ENCODE results near the gene SMYD3.
"Not testable (repeated sequence)": the region's sequence is repeated elsewhere in the genome, so short reads cannot be mapped to it uniquely, and the experiment has no call there.

The SMYD3 gene

GRCh38 chr1:246083416-246083815 lies 423.7 kb downstream of the SMYD3 start:
- DNase-seq = no peak

DNA sequence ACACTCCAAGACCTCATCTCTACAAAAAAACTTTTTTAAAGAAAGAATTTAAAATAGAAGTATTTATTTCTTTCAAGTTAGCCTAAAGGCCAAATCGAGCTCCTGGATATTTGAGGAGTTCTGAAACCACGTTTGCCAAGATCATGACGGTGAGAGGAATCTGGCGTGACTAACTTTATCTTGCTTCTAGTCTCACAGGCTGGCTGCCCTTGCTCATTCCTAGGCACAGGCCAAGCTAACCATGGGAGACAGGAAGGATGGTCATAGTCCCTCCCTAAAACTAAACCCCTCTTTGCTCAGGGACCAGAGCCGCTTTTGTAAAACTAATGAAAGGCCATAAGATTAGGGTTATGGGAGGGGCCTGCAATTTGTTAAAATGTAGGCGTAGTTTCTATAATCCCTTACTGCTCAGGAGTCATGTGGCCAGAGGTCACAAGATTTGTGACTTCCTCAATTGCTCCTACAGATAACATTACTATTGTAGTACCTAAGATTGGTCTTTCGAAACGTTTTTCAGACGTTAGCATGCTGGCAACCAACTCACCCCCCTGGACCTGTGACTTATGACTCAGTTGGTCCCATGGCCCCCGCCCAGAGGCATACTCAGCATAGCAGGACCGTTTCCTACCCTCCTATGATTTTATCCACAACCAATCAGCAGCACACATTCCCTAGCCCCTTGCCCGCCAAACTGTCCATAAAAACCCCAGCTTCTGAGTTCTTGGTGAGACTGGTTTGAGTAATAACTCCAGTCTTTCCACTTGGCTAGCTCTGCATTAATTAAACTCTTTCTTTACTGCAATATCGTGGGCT lies 425.0 kb downstream of the SMYD3 start:
- no peak for DNase-seq

DNA sequence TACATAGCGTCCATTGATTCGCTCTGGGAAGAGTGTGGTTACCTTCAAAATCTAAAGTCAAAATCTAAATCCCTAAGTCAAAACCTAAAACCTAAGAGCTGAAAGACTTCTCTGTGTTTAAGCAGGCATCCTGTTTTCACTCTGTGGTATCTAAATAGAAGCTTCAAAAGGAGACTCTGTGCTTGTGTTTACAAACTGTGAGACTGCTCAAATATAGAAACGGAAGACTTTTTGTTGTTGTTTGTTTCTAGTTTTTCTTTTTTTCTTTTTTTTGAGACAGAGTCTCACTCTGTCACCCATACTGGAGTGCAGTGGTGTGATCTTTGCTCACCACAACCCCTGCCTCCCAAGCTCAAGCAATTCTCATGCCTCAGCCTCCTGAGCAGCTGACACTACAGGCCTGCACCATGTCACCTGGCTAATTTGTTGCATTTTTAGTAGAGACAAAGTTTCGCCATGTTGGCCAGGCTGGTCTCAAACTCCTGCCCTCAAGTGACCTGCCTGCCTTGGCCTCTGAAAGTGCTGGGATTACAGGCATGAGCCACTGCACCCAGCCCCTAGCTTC lies 425.9 kb downstream of the SMYD3 start:
- DNase-seq = no peak

DNA sequence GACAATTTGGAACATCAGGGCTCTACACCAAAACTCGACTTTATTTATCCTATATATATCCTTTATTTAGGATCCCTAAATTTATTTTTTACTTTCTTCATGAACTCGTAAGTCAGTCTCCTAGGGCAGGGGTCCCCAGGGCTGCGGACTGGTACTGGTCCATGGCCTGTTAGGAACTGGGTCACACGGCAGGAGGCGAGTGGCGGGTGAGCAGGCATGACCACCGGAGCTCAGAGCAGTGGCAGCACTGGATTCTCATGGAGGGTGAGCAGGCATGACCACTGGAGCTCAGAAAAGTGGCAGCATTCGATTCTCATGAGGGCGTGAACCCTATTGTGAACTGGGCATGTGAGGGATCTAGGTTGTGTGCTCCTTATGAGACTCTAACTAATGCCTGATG lies 427.0 kb downstream of the SMYD3 start:
- no peak for DNase-seq

DNA sequence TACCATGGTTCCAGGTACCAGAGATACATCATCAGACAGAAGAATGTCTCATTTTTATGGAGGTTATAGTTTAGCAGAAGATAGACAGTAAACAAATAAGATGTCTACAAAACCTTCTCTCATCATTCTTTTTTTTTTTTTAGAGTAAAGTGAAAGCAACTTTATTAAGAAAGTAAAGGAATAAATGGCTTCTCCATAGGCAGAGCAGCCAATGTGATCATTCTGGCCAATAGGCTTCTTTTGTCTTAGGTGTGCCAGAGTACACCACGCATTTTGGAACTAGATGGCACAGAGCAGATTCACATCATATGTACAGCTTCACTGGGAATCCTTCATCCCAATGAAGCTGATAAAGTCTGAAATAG lies 428.2 kb downstream of the SMYD3 start:
- no peak for DNase-seq

- DNase-seq = no peak
Measured at GRCh38 chr1:246078126-246078887, 428.8 kb downstream of the SMYD3 start.

GRCh38 chr1:246077476-246077875 lies 429.6 kb downstream of the SMYD3 start:
- no peak for DNase-seq

GRCh38 chr1:246074421-246074820 lies 432.7 kb downstream of the SMYD3 start:
- no peak for DNase-seq

- no peak for DNase-seq
Measured at GRCh38 chr1:246072456-246072955, 434.6 kb downstream of the SMYD3 start.

DNA sequence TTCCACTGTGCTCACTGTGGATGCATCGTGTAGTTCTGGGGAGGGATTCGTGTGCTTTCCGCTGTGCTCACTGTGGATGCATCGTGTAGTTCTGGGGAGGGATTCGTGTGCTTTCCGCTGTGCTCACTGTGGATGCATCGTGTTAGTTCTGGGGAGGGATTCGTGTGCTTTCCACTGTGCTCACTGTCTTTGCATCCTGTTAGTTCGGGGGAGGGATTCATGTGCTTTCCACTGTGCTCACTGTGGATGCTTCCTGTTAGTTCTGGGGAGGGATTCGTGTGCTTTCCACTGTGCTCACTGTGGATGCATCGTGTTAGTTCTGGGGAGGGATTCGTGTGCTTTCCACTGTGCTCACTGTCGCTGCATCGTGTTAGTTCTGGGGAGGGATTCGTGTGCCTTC lies 435.1 kb downstream of the SMYD3 start:
- DNase-seq = not testable (repeated sequence)

GRCh38 chr1:246071561-246071960 lies 435.5 kb downstream of the SMYD3 start:
- DNase-seq = not testable (repeated sequence)

- DNase-seq = no peak
Measured at GRCh38 chr1:246069581-246069980, 437.5 kb downstream of the SMYD3 start.

DNA sequence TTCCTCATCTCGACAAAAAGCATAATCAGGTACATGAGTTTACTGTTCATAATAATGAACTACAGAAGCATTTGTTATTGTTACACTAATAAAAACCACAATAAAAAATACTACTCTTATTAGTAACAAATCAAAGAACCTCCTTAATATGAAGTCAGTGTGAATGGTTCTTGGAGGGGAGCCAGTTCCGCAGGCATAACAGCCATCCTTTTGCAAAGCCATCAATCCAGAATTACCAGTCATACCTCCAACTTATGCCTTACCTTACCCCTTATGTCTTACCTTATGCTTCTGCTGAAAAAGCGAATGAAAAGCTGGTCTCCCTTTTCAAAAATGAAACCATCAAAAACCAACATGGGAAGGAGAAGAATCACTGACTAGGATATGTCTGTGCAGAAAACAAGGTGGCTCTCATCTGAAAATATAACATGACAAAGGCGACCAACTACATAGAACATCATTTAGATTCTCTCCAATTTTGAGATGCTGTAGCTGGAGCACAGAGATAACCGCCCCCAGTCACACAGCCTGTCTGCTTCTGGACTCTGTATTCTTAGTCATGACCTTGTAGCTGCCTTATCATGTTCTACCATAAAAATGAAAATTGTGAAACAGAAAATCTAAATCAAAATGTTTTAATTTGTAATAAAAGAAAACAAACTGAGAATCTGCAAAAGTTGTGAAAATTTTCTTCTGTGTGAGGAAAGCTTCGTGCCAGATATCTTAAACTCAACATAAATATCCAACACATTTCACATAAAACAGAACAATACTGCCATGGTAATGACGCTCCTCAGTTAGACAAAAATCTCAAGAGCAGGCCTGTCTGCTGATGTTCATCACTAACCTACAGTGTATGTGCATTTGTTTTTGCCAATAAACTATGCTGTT lies 438.2 kb downstream of the SMYD3 start:
- no peak for DNase-seq

GRCh38 chr1:246068217-246068512 lies 438.9 kb downstream of the SMYD3 start:
- no peak for DNase-seq

GRCh38 chr1:246067432-246068216 lies 439.5 kb downstream of the SMYD3 start:
- DNase-seq = no peak

- no peak for DNase-seq
Measured at GRCh38 chr1:246066573-246066972, 440.5 kb downstream of the SMYD3 start.

- DNase-seq = no peak
Measured at GRCh38 chr1:246065592-246065991, 441.5 kb downstream of the SMYD3 start.

- DNase-seq = no peak
Measured at GRCh38 chr1:246064891-246065290, 442.2 kb downstream of the SMYD3 start.

DNA sequence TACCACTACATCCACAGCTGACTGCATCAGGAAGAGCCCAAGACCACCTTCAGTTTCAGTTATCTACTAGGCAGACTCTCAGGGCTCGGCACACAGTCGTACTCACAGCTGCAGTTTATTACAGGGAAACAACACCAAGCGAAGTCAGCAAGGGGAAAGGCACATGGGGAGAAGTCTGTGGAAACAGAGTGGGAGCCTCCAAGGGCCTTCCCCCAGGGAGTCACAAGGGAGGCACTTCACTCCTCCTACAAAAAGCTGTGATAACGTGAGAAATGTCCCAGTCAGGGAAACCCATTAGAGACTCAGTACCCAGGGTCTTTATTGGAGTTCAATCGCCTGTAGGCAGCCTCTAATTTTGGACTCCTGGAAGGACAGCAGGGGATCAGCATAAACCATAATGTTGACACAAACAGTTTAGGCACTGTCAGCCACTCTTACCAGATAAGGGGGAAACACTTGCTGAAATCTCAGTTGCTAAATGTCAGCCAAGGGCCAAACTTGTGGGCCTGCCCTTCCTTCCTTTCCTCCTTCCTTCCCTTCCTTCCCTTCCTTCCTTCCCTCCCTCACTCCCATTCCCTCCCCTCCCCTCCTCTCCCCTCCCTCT lies 444.0 kb downstream of the SMYD3 start:
- no peak for DNase-seq

DNA sequence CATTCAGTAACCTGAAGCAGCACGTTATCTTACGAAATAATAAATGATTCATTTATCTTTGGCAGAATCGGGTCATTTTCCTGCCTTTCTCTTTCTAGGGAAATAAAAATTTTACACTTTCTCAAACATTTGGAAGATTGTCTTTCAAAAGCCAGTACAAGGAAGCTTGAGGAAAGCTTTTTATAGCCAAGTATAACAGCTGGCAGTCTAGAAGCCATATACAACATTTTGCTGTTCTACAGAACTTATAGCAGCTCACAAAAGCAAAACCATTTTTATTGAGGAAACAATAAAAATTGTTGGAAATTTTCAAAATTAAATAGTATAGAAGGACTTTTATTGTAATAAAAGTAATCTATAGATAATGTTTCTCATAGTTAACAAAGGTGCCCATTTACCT lies 448.6 kb downstream of the SMYD3 start:
- DNase-seq = no peak

DNA sequence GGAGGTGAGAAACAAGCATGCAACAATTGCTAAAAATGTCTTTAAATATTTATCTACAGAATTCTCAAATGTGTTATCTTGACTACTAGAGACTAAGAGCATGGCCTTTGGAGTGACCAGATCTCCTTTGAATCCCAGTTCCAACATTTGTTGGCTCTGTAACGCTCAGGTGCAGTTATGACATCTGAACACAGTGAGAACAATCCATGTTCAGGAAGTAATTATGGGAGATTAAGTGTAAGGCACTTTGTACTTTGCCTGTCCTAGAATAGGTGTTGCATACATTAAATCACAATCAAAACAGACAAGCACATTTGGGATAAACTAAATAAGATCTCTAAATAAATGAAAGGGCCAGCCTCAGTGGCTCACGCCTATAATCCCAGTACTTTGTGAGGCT lies 454.5 kb downstream of the SMYD3 start:
- no peak for DNase-seq

All from T1000 (cell line).